ENCODE measurements around the gene CBX1. TPM values are rescaled to one million over a fixed set of nuclear protein-coding genes. Genes with fewer than 3 reads are reported as not detected.

Gene CBX1
- total RNA-seq, 3 donors from 2014 or later (not counting 1 experiment from before 2014, with no cell fraction given): 16.9 to 25.4 (median 22.6) TPM

DNA sequence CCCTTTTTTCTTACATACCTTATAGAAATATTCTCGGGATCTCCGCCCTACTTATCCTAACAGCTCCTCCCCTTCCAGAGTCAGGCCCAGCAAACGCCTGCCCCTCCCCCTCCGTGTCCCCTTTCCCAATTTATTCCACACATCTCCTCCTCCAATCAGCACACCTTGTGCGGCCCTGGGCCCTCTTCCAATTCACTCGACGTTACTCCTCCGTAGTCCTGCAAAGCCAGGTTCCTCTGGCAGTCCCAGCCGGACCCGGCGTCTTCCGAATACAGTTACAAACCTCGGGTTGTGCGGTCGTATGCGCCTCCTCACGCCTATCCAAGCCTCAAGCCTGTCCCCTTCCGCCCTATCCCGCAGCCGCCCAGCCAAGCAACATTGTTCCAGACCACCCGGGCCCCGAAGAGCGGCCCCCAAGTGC is 677 bp downstream of the CBX1 start:
- peak overlapping the region; percentile 93 for H3K4me3 Mint-ChIP-seq
- H3K4me1 Mint-ChIP-seq: peaks cover 31 to 51% of the 10 kb centered on the region in 2 donors
- ATAC-seq (no peak), DNase-seq (no peak)
- no peaks in the 10 kb centered on the region for H3K36me3 Mint-ChIP-seq
- Histone ChIP-seq H3K27ac (ENCODE audit: low read length) (peak overlapping the region; percentile 30), H3K4me3 (ENCODE audit: low read length) (peak overlapping the region; percentile 83), H3K9me3 (ENCODE audit: control insufficient read depth, insufficient read depth, low read length) (peaks cover 7% of the 10 kb centered on the region), H3K27me3 (ENCODE audit: control insufficient read depth, insufficient read depth, low read length) (no peaks in the 10 kb centered on the region), H3K4me1 (ENCODE audit: control insufficient read depth, insufficient read depth, low read length) (peaks cover 40% of the 10 kb centered on the region), H3K36me3 (ENCODE audit: control insufficient read depth, insufficient read depth, low read length) (no peaks in the 10 kb centered on the region)
- TF ChIP-seq, protein P1, sequence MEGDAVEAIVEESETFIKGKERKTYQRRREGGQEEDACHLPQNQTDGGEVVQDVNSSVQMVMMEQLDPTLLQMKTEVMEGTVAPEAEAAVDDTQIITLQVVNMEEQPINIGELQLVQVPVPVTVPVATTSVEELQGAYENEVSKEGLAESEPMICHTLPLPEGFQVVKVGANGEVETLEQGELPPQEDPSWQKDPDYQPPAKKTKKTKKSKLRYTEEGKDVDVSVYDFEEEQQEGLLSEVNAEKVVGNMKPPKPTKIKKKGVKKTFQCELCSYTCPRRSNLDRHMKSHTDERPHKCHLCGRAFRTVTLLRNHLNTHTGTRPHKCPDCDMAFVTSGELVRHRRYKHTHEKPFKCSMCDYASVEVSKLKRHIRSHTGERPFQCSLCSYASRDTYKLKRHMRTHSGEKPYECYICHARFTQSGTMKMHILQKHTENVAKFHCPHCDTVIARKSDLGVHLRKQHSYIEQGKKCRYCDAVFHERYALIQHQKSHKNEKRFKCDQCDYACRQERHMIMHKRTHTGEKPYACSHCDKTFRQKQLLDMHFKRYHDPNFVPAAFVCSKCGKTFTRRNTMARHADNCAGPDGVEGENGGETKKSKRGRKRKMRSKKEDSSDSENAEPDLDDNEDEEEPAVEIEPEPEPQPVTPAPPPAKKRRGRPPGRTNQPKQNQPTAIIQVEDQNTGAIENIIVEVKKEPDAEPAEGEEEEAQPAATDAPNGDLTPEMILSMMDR (IDR thresholded peaks at IDR 0.05): no peak
- peak overlapping the region; percentile 86 to 92 for H3K27ac Mint-ChIP-seq
- H3K9me3 Mint-ChIP-seq: no peaks in the 10 kb centered on the region
- intact Hi-C loops (cut with micrococcal nuclease): loop anchor here (2.0 to 10.0 kb wide), 2 partner anchors 52 to 156 kb away; partner anchors contain the start of genes NFE2L1 and PNPO
- H3K27me3 Mint-ChIP-seq (ENCODE audit: low read depth in 2 of 2): no peaks in the 10 kb centered on the region
- 2% methylated on average over 23 of the region's 23 CpGs for WGBS (ENCODE audit: insufficient coverage)

DNA sequence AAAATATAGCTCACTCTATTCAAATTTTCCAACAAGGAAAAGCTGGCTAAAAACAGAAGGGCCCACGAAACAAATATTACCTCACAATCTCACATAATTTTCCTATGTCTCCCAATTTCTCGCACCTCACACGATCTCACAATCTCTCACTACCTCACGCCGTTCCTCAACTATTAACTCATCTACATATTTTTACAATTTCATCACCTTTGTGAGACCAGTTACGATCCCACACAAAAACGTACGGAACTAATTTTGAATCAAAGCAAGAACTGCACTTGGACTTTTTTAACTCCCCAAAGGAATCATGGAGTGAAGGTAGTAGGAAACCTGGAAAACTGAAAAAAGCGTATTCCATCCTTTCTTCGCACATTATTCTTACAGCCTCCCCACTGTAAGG is 1.1 kb downstream of the CBX1 start:
- WGBS (ENCODE audit: insufficient coverage): 93% methylated on average over 8 of the region's 10 CpGs
- Histone ChIP-seq H3K36me3 (ENCODE audit: control insufficient read depth, insufficient read depth, low read length) (no peaks in the 10 kb centered on the region), H3K27me3 (ENCODE audit: control insufficient read depth, insufficient read depth, low read length) (no peaks in the 10 kb centered on the region), H3K27ac (ENCODE audit: low read length) (no peak overlapping the region), H3K4me1 (ENCODE audit: control insufficient read depth, insufficient read depth, low read length) (peaks cover 40% of the 10 kb centered on the region), H3K4me3 (ENCODE audit: low read length) (no peak overlapping the region), H3K9me3 (ENCODE audit: control insufficient read depth, insufficient read depth, low read length) (peaks cover 7% of the 10 kb centered on the region)
- no peaks in the 10 kb centered on the region for H3K27me3 Mint-ChIP-seq (ENCODE audit: low read depth in 2 of 2)
- ATAC-seq (no peak), DNase-seq (no peak)
- peak overlapping the region; percentile 93 for H3K4me3 Mint-ChIP-seq
- H3K36me3 Mint-ChIP-seq: no peaks in the 10 kb centered on the region
- TF ChIP-seq, protein P1 (IDR thresholded peaks at IDR 0.05): no peak
- H3K9me3 Mint-ChIP-seq: no peaks in the 10 kb centered on the region
- peaks cover 31 to 51% of the 10 kb centered on the region in 2 donors for H3K4me1 Mint-ChIP-seq
- intact Hi-C loops (cut with micrococcal nuclease): loop anchor here (2.0 to 10.0 kb wide), 2 partner anchors 51 to 155 kb away; partner anchors contain the start of genes NFE2L1 and PNPO
- H3K27ac Mint-ChIP-seq: peak overlapping the region in 1 of 2 donors; percentile 92

DNA sequence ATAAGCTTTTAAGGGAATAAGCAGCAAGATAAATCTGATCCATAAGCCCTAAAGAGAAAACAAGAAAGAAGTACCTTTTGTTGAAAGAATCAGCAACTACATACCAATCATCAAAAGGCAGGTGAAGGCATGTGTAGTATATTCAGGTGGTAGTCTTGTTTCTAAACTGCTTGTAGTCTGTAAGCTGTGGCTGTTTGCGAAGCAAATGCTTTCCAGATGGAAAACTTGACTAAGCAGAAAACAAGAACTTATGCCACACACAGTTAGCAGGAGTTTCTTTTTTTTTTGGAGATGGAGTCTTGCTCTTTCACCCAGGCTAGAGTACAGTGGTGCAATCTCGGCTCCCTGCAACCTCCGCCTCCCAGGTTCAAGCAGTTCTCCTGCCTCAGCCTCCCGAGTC is 5.7 kb downstream of the CBX1 start:
- Mint-ChIP-seq H3K9me3 (no peaks in the 10 kb centered on the region), H3K27ac (no peak overlapping the region), H3K27me3 (ENCODE audit: low read depth in 2 of 2) (no peaks in the 10 kb centered on the region), H3K4me1 (peaks cover 0 to 14% of the 10 kb centered on the region in 2 donors), H3K4me3 (no peak overlapping the region), H3K36me3 (no peaks in the 10 kb centered on the region)
- DNase-seq (no peak), ATAC-seq (no peak)
- no peaks in the 10 kb centered on the region for H3K27me3 ChIP-seq (ENCODE audit: control insufficient read depth, insufficient read depth, low read length)
- H3K36me3 ChIP-seq (ENCODE audit: control insufficient read depth, insufficient read depth, low read length): peaks cover 2% of the 10 kb centered on the region
- H3K4me3 ChIP-seq (ENCODE audit: low read length): no peak overlapping the region
- no peaks in the 10 kb centered on the region for H3K9me3 ChIP-seq (ENCODE audit: control insufficient read depth, insufficient read depth, low read length)
- intact Hi-C loops (cut with micrococcal nuclease): no loop called here
- TF ChIP-seq, protein P1 (IDR thresholded peaks at IDR 0.05): no peak
- 92% methylated on average over 4 of the region's 4 CpGs for WGBS (ENCODE audit: insufficient coverage)
- peaks cover 3% of the 10 kb centered on the region for H3K4me1 ChIP-seq (ENCODE audit: control insufficient read depth, insufficient read depth, low read length)
- H3K27ac ChIP-seq (ENCODE audit: low read length): no peak overlapping the region

All from natural killer cell (primary cell).